Upper lobe of right lung (tissue), 1 donor: ENCODE data around the gene C2orf76. TPM values are rescaled to one million over a fixed set of nuclear protein-coding genes. Genes with fewer than 3 reads are reported as not detected.
A peak's percentile ranks its signal among the peaks of the same experiment; 100 is the strongest.

ENCODE experiments used
- ATAC-seq: fragments of 200-7000 bp; cut with Tn5 transposase; one replicate; pipeline ENCODE4 v1.9.1; 2020; ENCODE audit warnings: mild to moderate bottlenecking, moderate library complexity
- DNase-seq: peaks from one replicate; pipeline ENCODE4 v3.0.0-alpha.2; 2020
- H3K27ac ChIP-seq: fragments of 200-600 bp; one replicate; pipeline ENCODE4 v1.8.0; 2022
- H3K27me3 ChIP-seq: fragments of 200-600 bp; one replicate; pipeline ENCODE4 v1.8.0; 2022; ENCODE audit warnings: mild to moderate bottlenecking
- H3K36me3 ChIP-seq: fragments of 200-600 bp; one replicate; pipeline ENCODE4 v1.8.0; 2022
- H3K4me1 ChIP-seq: fragments of 200-600 bp; one replicate; pipeline ENCODE4 v1.8.0; 2022
- H3K4me3 ChIP-seq: fragments of 200-600 bp; one replicate; pipeline ENCODE4 v1.8.0; 2022; ENCODE audit warnings: mild to moderate bottlenecking
- H3K9me3 ChIP-seq: fragments of 200-600 bp; one replicate; pipeline ENCODE4 v1.8.0; 2022
- CTCF ChIP-seq: fragments of 200-600 bp; IDR thresholded peaks from one replicate; pipeline ENCODE4 v1.8.0; 2022; ENCODE audit warnings: antibody characterized with exemption
- intact Hi-C: fragments of 100-400 bp; cut with DNase I; formaldehyde crosslinking; loops from one replicate; pipeline ENCODE4 v1.11.0; 2022
- total RNA-seq: library from RNA; stranded (reverse); fragmentation: NEBNext Ultra II Directional; extraction: Animal tissue kit (Norgen Biotek cat#: 25700); gene quantifications from one replicate; pipeline ENCODE4 v1.2.1, GENCODE V29; 2021
- donor health status: DM: no; HTN: yes; CAD: no; lungs with severe emphysema.

C2orf76 gene
- total RNA-seq, 1 donor from 2014 or later: 11.8 TPM

GRCh38 chr2:119326938-119327337, 39.7 kb downstream of the C2orf76 start:
- Histone ChIP-seq H3K9me3 (no peaks in the 10 kb centered on the region), H3K27me3 (no peaks in the 10 kb centered on the region), H3K36me3 (no peaks in the 10 kb centered on the region), H3K4me1 (no peaks in the 10 kb centered on the region), H3K4me3 (no peak overlapping the region), H3K27ac (no peak overlapping the region)
- no peak for TF ChIP-seq CTCF
- DNase-seq: no peak
- ATAC-seq: peak; percentile 36
- intact Hi-C loops: no loop called here

- Histone ChIP-seq H3K27ac (no peak overlapping the region), H3K4me3 (no peak overlapping the region), H3K9me3 (no peaks in the 10 kb centered on the region), H3K36me3 (no peaks in the 10 kb centered on the region), H3K27me3 (no peaks in the 10 kb centered on the region), H3K4me1 (no peaks in the 10 kb centered on the region)
- no peak for TF ChIP-seq CTCF
- no peak for ATAC-seq
- DNase-seq: no peak
- intact Hi-C loops: no loop called here
Measured at GRCh38 chr2:119324685-119325270, 41.9 kb downstream of the C2orf76 start.

- Histone ChIP-seq H3K4me1 (no peaks in the 10 kb centered on the region), H3K27me3 (no peaks in the 10 kb centered on the region), H3K36me3 (no peaks in the 10 kb centered on the region), H3K4me3 (no peak overlapping the region), H3K27ac (no peak overlapping the region), H3K9me3 (no peaks in the 10 kb centered on the region)
- intact Hi-C loops: no loop called here
- no peak for TF ChIP-seq CTCF
- DNase-seq (no peak), ATAC-seq (no peak)
Measured at GRCh38 chr2:119323459-119323858, 43.2 kb downstream of the C2orf76 start.

GRCh38 chr2:119319593-119319992, 47.0 kb downstream of the C2orf76 start:
- DNase-seq (no peak), ATAC-seq (no peak)
- H3K27me3 ChIP-seq: no peaks in the 10 kb centered on the region
- no peak overlapping the region for H3K4me3 ChIP-seq
- no peaks in the 10 kb centered on the region for H3K4me1 ChIP-seq
- no peaks in the 10 kb centered on the region for H3K9me3 ChIP-seq
- intact Hi-C loops: no loop called here
- H3K27ac ChIP-seq: no peak overlapping the region
- no peaks in the 10 kb centered on the region for H3K36me3 ChIP-seq
- no peak for TF ChIP-seq CTCF

- H3K27ac ChIP-seq: no peak overlapping the region
- H3K4me3 ChIP-seq: no peak overlapping the region
- no peaks in the 10 kb centered on the region for H3K36me3 ChIP-seq
- H3K27me3 ChIP-seq: no peaks in the 10 kb centered on the region
- H3K4me1 ChIP-seq: no peaks in the 10 kb centered on the region
- intact Hi-C loops: no loop called here
- no peak for TF ChIP-seq CTCF
- DNase-seq (no peak), ATAC-seq (no peak)
- no peaks in the 10 kb centered on the region for H3K9me3 ChIP-seq
Measured at GRCh38 chr2:119317554-119317953, 49.1 kb downstream of the C2orf76 start.

- Histone ChIP-seq H3K36me3 (no peaks in the 10 kb centered on the region), H3K9me3 (no peaks in the 10 kb centered on the region), H3K27me3 (no peaks in the 10 kb centered on the region), H3K4me3 (no peak overlapping the region), H3K4me1 (no peaks in the 10 kb centered on the region), H3K27ac (no peak overlapping the region)
- no peak for TF ChIP-seq CTCF
- DNase-seq (no peak), ATAC-seq (no peak)
- intact Hi-C loops: no loop called here
Measured at GRCh38 chr2:119316066-119316465, 50.6 kb downstream of the C2orf76 start.
